Endometrial microvascular endothelial cells (primary cell): ENCODE data around the gene OR51F2. TPM values are rescaled to one million over a fixed set of nuclear protein-coding genes. Genes with fewer than 3 reads are reported as not detected.

Experiments
- in situ Hi-C: cut with HindIII; loops from 2 replicates; pipeline ENCODE4 v1.10.0; 2017; ENCODE audit warnings: low sequenced_read_pairs, low pct_unique_long_range_greater_than_20kb; ENCODE audit errors: inconsistent ontology term
- total RNA-seq: library from RNA; depleted of rRNA; stranded (reverse); fragments of >200 nt; gene quantifications from one replicate; pipeline ENCODE4 v1.2.3, GENCODE V29; 2015; ENCODE audit errors: inconsistent ontology term

OR51F2 gene
- total RNA-seq, 1 donor from 2014 or later = not detected

DNA sequence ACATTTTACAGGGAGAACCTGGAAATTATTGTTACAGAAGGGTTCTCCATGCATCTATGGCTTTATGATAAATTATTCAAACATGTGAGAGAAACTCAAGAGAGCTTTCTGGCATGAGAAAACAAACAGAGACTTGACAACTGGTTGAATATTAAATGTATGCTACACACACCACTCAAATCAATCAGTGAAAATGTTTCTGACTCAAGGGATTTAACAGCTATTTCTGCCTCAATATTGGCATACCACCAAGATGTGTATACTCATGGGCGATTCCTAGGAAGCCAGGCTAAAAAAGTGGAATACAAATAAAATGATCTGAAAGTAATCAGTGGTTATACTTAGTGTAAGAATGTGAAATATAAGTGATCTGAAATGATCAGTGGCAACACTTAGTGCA lies 44.7 kb downstream of the OR51F2 start:
- in situ Hi-C loops = no loop called here

Other genes starting within 250 kb of the OR51F2 start
- gene OR52I2, start 239.6 kb upstream of the OR51F2 start, total RNA-seq = not detected
- not detected for gene OR52I1, start 227.3 kb upstream of the OR51F2 start, total RNA-seq
- gene TRIM68, start 213.1 kb upstream of the OR51F2 start, total RNA-seq = 12.9 TPM
- not detected for gene OR51D1, start 183.8 kb upstream of the OR51F2 start, total RNA-seq
- not detected for gene OR51E1, start 177.3 kb upstream of the OR51F2 start, total RNA-seq
- not detected for gene OR51E2, start 123.5 kb upstream of the OR51F2 start, total RNA-seq
- gene MMP26, start 116.5 kb upstream of the OR51F2 start, total RNA-seq = not detected
- gene OR51F1, start 51.4 kb upstream of the OR51F2 start, total RNA-seq = not detected
- gene OR52R1, start 16.9 kb upstream of the OR51F2 start, total RNA-seq = not detected
- gene OR51S1, start 27.9 kb downstream of the OR51F2 start, total RNA-seq = not detected
- gene OR51T1, start 60.6 kb downstream of the OR51F2 start, total RNA-seq = not detected
- gene OR51A7, start 82.5 kb downstream of the OR51F2 start, total RNA-seq = not detected
- not detected for gene OR51G2, start 98.0 kb downstream of the OR51F2 start, total RNA-seq
- not detected for gene OR51G1, start 103.0 kb downstream of the OR51F2 start, total RNA-seq
- not detected for gene OR51A4, start 126.3 kb downstream of the OR51F2 start, total RNA-seq
- not detected for gene OR51A2, start 134.4 kb downstream of the OR51F2 start, total RNA-seq
- gene OR51L1, start 173.5 kb downstream of the OR51F2 start, total RNA-seq = not detected
- not detected for gene OR52J3, start 225.2 kb downstream of the OR51F2 start, total RNA-seq
- gene OR52E2, start 238.3 kb downstream of the OR51F2 start, total RNA-seq = not detected
- not detected for gene OR52E1, start 248.3 kb downstream of the OR51F2 start, total RNA-seq